Left cardiac atrium (tissue), 4 donors: ENCODE measurements around the gene GUK1. TPM values are rescaled to one million over a fixed set of nuclear protein-coding genes. Genes with fewer than 3 reads are reported as not detected.

ENCODE experiments used
- ATAC-seq, 2 donors: fragments of 200-7000 bp; cut with Tn5 transposase; one replicate each; pipeline ENCODE4 v1.9.1; 2020; ENCODE audit warnings: mild to moderate bottlenecking in 2 of 2, moderate library complexity in 2 of 2
- DNase-seq: peaks from one replicate; pipeline ENCODE4 v3.0.0-alpha.2; 2020
- intact Hi-C, 2 donors: fragments of 100-400 bp; cut with DNase I; formaldehyde crosslinking; loops; one replicate each; pipeline versions ENCODE4 v1.14.1 to v1.15.1; 2022 to 2023
- total RNA-seq, 2 donors: library from RNA; stranded (reverse); fragmentation: NEBNext Ultra II Directional; extraction: Animal tissue kit (Norgen Biotek cat#: 25700); gene quantifications; one replicate each; pipeline ENCODE4 v1.2.1, GENCODE V29; 2021
- donor health status: DM: no; HTN: yes; CAD: no.
- donor health status: DM: no; HTN: yes; CAD: no; lungs with severe emphysema.
- donor health status: DM: yes; HTN: yes; CAD: no.
- donor health status: Dilated cardiomyopathy.

Gene GUK1
- total RNA-seq, 2 donors from 2014 or later: 153 to 185 TPM

- ATAC-seq (no peak), DNase-seq (no peak)
- intact Hi-C loops: no loop called here
Measured at GRCh38 chr1:228120857-228121489, 19.1 kb upstream of the GUK1 start.

- DNase-seq: no peak
- intact Hi-C loops: no loop called here
- ATAC-seq: no peak
Measured at GRCh38 chr1:228122921-228123441, 17.1 kb upstream of the GUK1 start.

GRCh38 chr1:228123505-228123904 lies 16.6 kb upstream of the GUK1 start:
- DNase-seq: no peak
- ATAC-seq: no peak
- intact Hi-C loops: no loop called here

- intact Hi-C loops: no loop called here
- DNase-seq (no peak), ATAC-seq (no peak)
Measured at GRCh38 chr1:228125185-228125584, 14.9 kb upstream of the GUK1 start.

- intact Hi-C loops: loop anchor here in 1 of 2 donors (10.0 kb wide), 1 partner anchor 263 kb away; no protein-coding TSS in a partner anchor
- no peak for ATAC-seq
Measured at GRCh38 chr1:228131766-228132165, 8.3 kb upstream of the GUK1 start.

GRCh38 chr1:228134591-228134990 lies 5.5 kb upstream of the GUK1 start:
- ATAC-seq (no peak), DNase-seq (no peak)
- intact Hi-C loops: loop anchor here in 1 of 2 donors (10.0 kb wide), 1 partner anchor 260 kb away; no protein-coding TSS in a partner anchor

More at GRCh38 chr1:228131766-228132165, 8.3 kb upstream of the GUK1 start:
- no peak for DNase-seq

- no peak for DNase-seq
- intact Hi-C loops: loop anchor here in 1 of 2 donors (10.0 kb wide), 1 partner anchor 258 kb away; no protein-coding TSS in a partner anchor
- ATAC-seq: no peak
Measured at GRCh38 chr1:228136901-228137300, 3.2 kb upstream of the GUK1 start.

- intact Hi-C loops: loop anchor here in 1 of 2 donors (10.0 kb wide), 1 partner anchor 255 kb away; no protein-coding TSS in a partner anchor
- ATAC-seq: no peak
- DNase-seq: no peak
Measured at GRCh38 chr1:228139406-228139930, 611 bp upstream of the GUK1 start.

GRCh38 chr1:228140724-228141225 lies 696 bp downstream of the GUK1 start:
- DNase-seq (peak; percentile 28), ATAC-seq (no peak)
- intact Hi-C loops: no loop called here

GRCh38 chr1:228141226-228142044 lies 1.4 kb downstream of the GUK1 start:
- ATAC-seq: peak in 1 of 2 donors; percentile 9
- intact Hi-C loops: no loop called here
- peak; percentile 78 for DNase-seq

- no peak for ATAC-seq
- intact Hi-C loops: no loop called here
- no peak for DNase-seq
Measured at GRCh38 chr1:228142155-228142691, 2.1 kb downstream of the GUK1 start.

GRCh38 chr1:228142701-228143136 lies 2.6 kb downstream of the GUK1 start:
- no peak for ATAC-seq
- no peak for DNase-seq
- intact Hi-C loops: no loop called here

- ATAC-seq (no peak), DNase-seq (no peak)
- intact Hi-C loops: no loop called here
Measured at GRCh38 chr1:228143480-228144192, 3.6 kb downstream of the GUK1 start.

GRCh38 chr1:228144193-228144992 lies 4.3 kb downstream of the GUK1 start:
- DNase-seq (no peak), ATAC-seq (no peak)
- intact Hi-C loops: no loop called here

GRCh38 chr1:228144993-228145343 lies 4.9 kb downstream of the GUK1 start:
- intact Hi-C loops: no loop called here
- DNase-seq: no peak
- no peak for ATAC-seq

- no peak for DNase-seq
- intact Hi-C loops: no loop called here
- ATAC-seq: no peak
Measured at GRCh38 chr1:228145463-228146416, 5.7 kb downstream of the GUK1 start.
